Trophoblast cell (in vitro differentiated cells and primary cell): ENCODE results near the gene ANO10.

ENCODE experiments used
- DNase-seq, 2 donors: peaks; one replicate each; pipeline ENCODE4 v3.0.0-alpha.2; 2016
- H2AFZ ChIP-seq: 2 replicates; pipeline ENCODE4 v1.6.1; 2013; ENCODE audit warnings: low read length, moderate library complexity, mild to moderate bottlenecking; ENCODE audit not compliant: insufficient read depth, poor library complexity
- H2AK5ac ChIP-seq: 2 replicates; pipeline ENCODE4 v1.6.1; 2013; ENCODE audit warnings: mild to moderate bottlenecking, low read length
- H2BK120ac ChIP-seq: 2 replicates; pipeline ENCODE4 v1.6.1; 2013; ENCODE audit warnings: low read length, mild to moderate bottlenecking, moderate library complexity; ENCODE audit not compliant: insufficient read depth, poor library complexity
- H2BK12ac ChIP-seq: 2 replicates; pipeline ENCODE4 v1.6.1; 2013; ENCODE audit warnings: mild to moderate bottlenecking, low read length, moderate library complexity
- H2BK5ac ChIP-seq: 2 replicates; pipeline ENCODE4 v1.6.1; 2013; ENCODE audit warnings: low read length, low read depth, moderate library complexity, mild to moderate bottlenecking; ENCODE audit not compliant: poor library complexity
- H3K14ac ChIP-seq: 2 replicates; pipeline ENCODE4 v1.6.1; 2013; ENCODE audit warnings: mild to moderate bottlenecking, low read length
- H3K18ac ChIP-seq: 2 replicates; pipeline ENCODE4 v1.6.1; 2013; ENCODE audit warnings: mild to moderate bottlenecking, low read length
- H3K23ac ChIP-seq: 2 replicates; pipeline ENCODE4 v1.6.1; 2013; ENCODE audit warnings: low read length
- H3K27ac ChIP-seq: 2 replicates; pipeline ENCODE4 v1.5.1; 2013; ENCODE audit warnings: low read depth, mild to moderate bottlenecking, inconsistent platforms, low read length, moderate library complexity
- H3K27me3 ChIP-seq: 2 replicates; pipeline ENCODE4 v1.6.1; 2013; ENCODE audit warnings: inconsistent platforms, mild to moderate bottlenecking, low read length, moderate library complexity; ENCODE audit not compliant: insufficient read depth
- H3K36me3 ChIP-seq, 2 experiments: 1 replicate in 1 of 2; 2 replicates in 1 of 2; pipeline ENCODE4 v1.6.1; 2013; ENCODE audit warnings: low read length in 2 of 2, mild to moderate bottlenecking in 2 of 2, moderate library complexity in 1 of 2; ENCODE audit not compliant: insufficient read depth in 2 of 2, control insufficient read depth in 1 of 2
- H3K4ac ChIP-seq: 2 replicates; pipeline ENCODE4 v1.6.1; 2013; ENCODE audit warnings: low read depth, mild to moderate bottlenecking, low read length, moderate library complexity
- H3K4me1 ChIP-seq, 2 experiments: 1 replicate in 1 of 2; 2 replicates in 1 of 2; pipeline ENCODE4 v1.6.1; 2013; ENCODE audit warnings: low read length in 2 of 2, mild to moderate bottlenecking in 2 of 2, moderate library complexity in 1 of 2; ENCODE audit not compliant: insufficient read depth in 2 of 2, control insufficient read depth in 1 of 2
- H3K4me2 ChIP-seq: 2 replicates; pipeline ENCODE4 v1.6.1; 2013; ENCODE audit warnings: inconsistent platforms, mild to moderate bottlenecking, low read length, moderate library complexity
- H3K4me3 ChIP-seq: 2 replicates; pipeline ENCODE4 v1.5.1; 2013; ENCODE audit warnings: mild to moderate bottlenecking, low read depth, low read length, inconsistent platforms
- H3K79me1 ChIP-seq: one replicate; pipeline ENCODE4 v1.6.1; 2013; ENCODE audit warnings: low read length
- H3K79me2 ChIP-seq: 2 replicates; pipeline ENCODE4 v1.6.1; 2013; ENCODE audit warnings: low read length, mild to moderate bottlenecking; ENCODE audit not compliant: control insufficient read depth, insufficient read depth, poor library complexity
- H3K9ac ChIP-seq: 2 replicates; pipeline ENCODE4 v1.6.1; 2013; ENCODE audit warnings: mild to moderate bottlenecking, low read length
- H3K9me3 ChIP-seq: 2 replicates; pipeline ENCODE4 v1.6.1; 2013; ENCODE audit warnings: low read depth, mild to moderate bottlenecking, control low read depth, inconsistent platforms, low read length; ENCODE audit not compliant: insufficient read depth
- H4K12ac ChIP-seq: 2 replicates; pipeline ENCODE4 v1.6.1; 2013; ENCODE audit warnings: low read depth, mild to moderate bottlenecking, low read length, moderate library complexity
- H4K8ac ChIP-seq: 2 replicates; pipeline ENCODE4 v1.6.1; 2013; ENCODE audit warnings: low read depth, mild to moderate bottlenecking, low read length, moderate library complexity
- H4K91ac ChIP-seq: one replicate; pipeline ENCODE4 v1.6.1; 2013; ENCODE audit warnings: low read depth, mild to moderate bottlenecking, low read length, moderate library complexity
- WGBS: extraction: QIAGEN DNeasy Blood & Tissue Kit; methylation state at CpG from one replicate; pipeline ENCODE4 v1.1.7; 2013; ENCODE audit warnings: missing lambda C conversion rate; ENCODE audit not compliant: insufficient read length, insufficient coverage; ENCODE audit errors: extremely low coverage; 5-methylcytosine and 5-hydroxymethylcytosine counted together

Gene ANO10

DNA sequence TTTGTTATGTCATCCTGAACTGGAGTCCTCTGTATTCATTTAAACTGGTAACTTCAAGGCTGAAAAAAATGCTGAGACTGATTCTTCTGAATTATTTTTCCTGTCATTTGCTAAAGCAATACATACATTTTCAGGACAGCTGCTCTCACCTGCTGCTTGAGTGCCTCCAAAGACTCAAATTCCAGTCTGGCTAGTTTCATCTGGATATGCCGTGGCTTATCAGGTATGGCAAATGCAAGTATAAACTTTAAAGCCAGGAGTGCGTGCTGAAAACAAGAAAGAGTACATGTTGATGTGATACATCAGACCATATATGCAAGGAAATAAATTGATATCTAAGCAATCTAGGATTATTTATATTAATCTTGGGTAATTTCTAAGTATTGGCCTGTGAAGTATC is 189.3 kb downstream of the ANO10 start:
- no peak overlapping the region for H2BK120ac ChIP-seq
- H3K9ac ChIP-seq: no peak overlapping the region
- no peak overlapping the region for H4K91ac ChIP-seq
- no peak overlapping the region for H3K4ac ChIP-seq
- H3K9me3 ChIP-seq: no peaks in the 10 kb centered on the region
- no peak for DNase-seq
- no peaks in the 10 kb centered on the region for H3K36me3 ChIP-seq
- no CpG with 5 or more reads among the region's 2 CpGs for WGBS
- H3K14ac ChIP-seq: no peak overlapping the region
- H3K4me3 ChIP-seq: no peak overlapping the region
- no peak overlapping the region for H2BK5ac ChIP-seq
- H3K23ac ChIP-seq: no peak overlapping the region
- H3K18ac ChIP-seq: no peak overlapping the region
- no peak overlapping the region for H4K12ac ChIP-seq
- H3K4me2 ChIP-seq: no peak overlapping the region
- H3K27ac ChIP-seq: no peak overlapping the region
- no peak overlapping the region for H2AK5ac ChIP-seq
- peaks cover 0 to 1% of the 10 kb centered on the region in 2 experiments for H3K4me1 ChIP-seq
- H3K79me1 ChIP-seq: no peaks in the 10 kb centered on the region
- H3K27me3 ChIP-seq: no peaks in the 10 kb centered on the region
- H2BK12ac ChIP-seq: no peak overlapping the region
- H3K79me2 ChIP-seq: no peaks in the 10 kb centered on the region
- no peak overlapping the region for H2AFZ ChIP-seq
- H4K8ac ChIP-seq: no peak overlapping the region

DNA sequence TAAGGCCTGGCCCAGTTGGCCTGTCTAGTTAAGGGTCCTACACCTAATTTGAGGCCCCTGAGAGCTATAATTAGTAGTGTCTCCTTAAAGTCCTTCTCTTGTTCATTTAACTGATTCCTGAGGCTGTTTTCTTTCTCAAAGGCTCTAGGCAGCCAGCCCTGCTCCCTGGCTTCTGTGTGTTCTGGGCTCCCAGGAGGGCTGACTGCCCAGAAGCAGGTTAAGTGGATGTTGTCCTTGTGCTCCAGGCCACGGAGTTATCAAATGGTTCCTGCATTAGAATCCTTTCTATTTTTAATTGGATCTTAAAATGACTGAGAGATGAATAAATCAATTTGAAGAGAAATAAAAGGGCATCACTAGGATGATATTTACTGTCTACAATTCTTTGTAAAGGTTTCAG is 195.4 kb downstream of the ANO10 start:
- Histone ChIP-seq H2AK5ac (no peak overlapping the region), H3K4me2 (no peak overlapping the region), H3K79me1 (no peaks in the 10 kb centered on the region), H3K36me3 (no peaks in the 10 kb centered on the region), H2BK5ac (no peak overlapping the region), H3K79me2 (no peaks in the 10 kb centered on the region), H4K8ac (no peak overlapping the region), H3K27ac (no peak overlapping the region), H3K4me1 (no peaks in the 10 kb centered on the region), H3K18ac (no peak overlapping the region), H4K91ac (no peak overlapping the region), H2BK120ac (no peak overlapping the region), H2BK12ac (no peak overlapping the region), H3K14ac (no peak overlapping the region), H3K23ac (no peak overlapping the region), H3K9me3 (no peaks in the 10 kb centered on the region), H3K9ac (no peak overlapping the region), H2AFZ (no peak overlapping the region), H4K12ac (no peak overlapping the region), H3K27me3 (no peaks in the 10 kb centered on the region), H3K4ac (no peak overlapping the region), H3K4me3 (no peak overlapping the region)
- no CpG with 5 or more reads among the region's 1 CpG for WGBS
- no peak for DNase-seq

DNA sequence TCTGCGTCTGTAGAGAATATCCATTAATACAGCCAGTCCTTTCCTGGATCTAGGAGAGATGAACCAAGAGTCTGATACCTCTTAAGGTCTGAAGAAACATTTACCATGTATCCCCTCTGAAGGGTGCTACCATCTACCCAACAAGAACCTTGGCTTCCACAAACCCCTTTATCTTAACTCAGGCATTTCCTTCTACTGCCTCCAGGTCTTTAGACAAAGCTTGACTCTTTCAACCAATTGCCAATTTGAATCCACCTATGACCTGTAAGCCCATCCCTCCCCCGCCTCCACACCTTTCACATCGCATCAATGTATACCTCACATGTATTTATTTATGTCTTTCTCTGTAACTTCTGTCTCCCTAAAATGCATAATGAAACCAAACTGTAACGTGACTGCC is 196.0 kb downstream of the ANO10 start:
- H3K79me2 ChIP-seq: no peaks in the 10 kb centered on the region
- no peak overlapping the region for H2AK5ac ChIP-seq
- no peaks in the 10 kb centered on the region for H3K4me1 ChIP-seq
- H2BK120ac ChIP-seq: no peak overlapping the region
- H3K9ac ChIP-seq: no peak overlapping the region
- no peak overlapping the region for H4K12ac ChIP-seq
- H3K4ac ChIP-seq: no peak overlapping the region
- H3K9me3 ChIP-seq: no peaks in the 10 kb centered on the region
- no peak for DNase-seq
- no peak overlapping the region for H3K14ac ChIP-seq
- no CpG with 5 or more reads among the region's 4 CpGs for WGBS
- no peak overlapping the region for H2BK5ac ChIP-seq
- H3K27me3 ChIP-seq: no peaks in the 10 kb centered on the region
- no peak overlapping the region for H3K23ac ChIP-seq
- no peak overlapping the region for H2BK12ac ChIP-seq
- no peak overlapping the region for H4K8ac ChIP-seq
- H3K4me2 ChIP-seq: no peak overlapping the region
- H3K18ac ChIP-seq: no peak overlapping the region
- H3K27ac ChIP-seq: no peak overlapping the region
- H2AFZ ChIP-seq: no peak overlapping the region
- H3K4me3 ChIP-seq: no peak overlapping the region
- no peaks in the 10 kb centered on the region for H3K36me3 ChIP-seq
- H3K79me1 ChIP-seq: no peaks in the 10 kb centered on the region
- H4K91ac ChIP-seq: no peak overlapping the region

- Histone ChIP-seq H3K4ac (no peak overlapping the region), H2BK120ac (no peak overlapping the region), H3K23ac (no peak overlapping the region), H3K27ac (no peak overlapping the region), H3K18ac (no peak overlapping the region), H3K4me3 (no peak overlapping the region), H2AFZ (no peak overlapping the region), H4K8ac (no peak overlapping the region), H3K79me1 (no peaks in the 10 kb centered on the region), H4K12ac (no peak overlapping the region), H3K4me1 (no peaks in the 10 kb centered on the region), H3K79me2 (no peaks in the 10 kb centered on the region), H3K27me3 (no peaks in the 10 kb centered on the region), H3K36me3 (no peaks in the 10 kb centered on the region), H2BK12ac (no peak overlapping the region), H3K9ac (no peak overlapping the region), H3K4me2 (no peak overlapping the region), H4K91ac (no peak overlapping the region), H3K14ac (no peak overlapping the region), H2BK5ac (no peak overlapping the region), H3K9me3 (no peaks in the 10 kb centered on the region), H2AK5ac (no peak overlapping the region)
- DNase-seq: no peak
- WGBS: no CpG with 5 or more reads among the region's 3 CpGs
Observed at GRCh38 chr3:43423639-43424038, 198.2 kb downstream of the ANO10 start.
